K562 treated with DMSO at 1 percent for 24 hours (cell line): ENCODE measurements around the gene TNFAIP8L2. TPM values are rescaled to one million over a fixed set of nuclear protein-coding genes. Genes with fewer than 3 reads are reported as not detected.

ENCODE experiments used
- total RNA-seq: library from RNA; unstranded; fragments of 300-600 nt; gene quantifications from 2 replicates; pipeline ENCODE4 v1.2.3, GENCODE V29; 2022; ENCODE audit warnings: low read depth; ENCODE audit not compliant: insufficient read depth

TNFAIP8L2 gene
- total RNA-seq: 0.79 and 2.2 TPM in 2 replicates

GRCh38 chr1:151156515-151156819 lies at the start of gene TNFAIP8L2:
Gene TNFAIP8L2, plus strand, starts transcription at chr1:151156649. Its CDS starts 2,049 bp downstream, at chr1:151158698.

GRCh38 chr1:151146412-151147131 lies 9.9 kb upstream of the TNFAIP8L2 start, which contains the start of gene SEMA6C:
Gene SEMA6C, minus strand, starts transcription at chr1:151146631. Its CDS starts 4,010 bp downstream, at chr1:151142621.

GRCh38 chr1:151165738-151166504 lies 9.5 kb downstream of the TNFAIP8L2 start, which contains the start of the genes LYSMD1 and SCNM1:
Gene LYSMD1, minus strand, starts transcription at chr1:151165902. Its CDS starts 644 bp downstream, at chr1:151165258.
Gene SCNM1, plus strand, starts transcription at chr1:151166144. Its CDS starts 9 bp downstream, at chr1:151166153.

GRCh38 chr1:151175863-151176262 lies 19.4 kb downstream of the TNFAIP8L2 start, which contains the start of gene TMOD4:
Gene TMOD4, minus strand, starts transcription at chr1:151175981. Its CDS starts 1,106 bp downstream, at chr1:151174875.

GRCh38 chr1:151189637-151190445 lies 33.4 kb downstream of the TNFAIP8L2 start, which contains the start of gene VPS72:
Gene VPS72, minus strand, starts transcription at chr1:151190197. Its CDS starts 76 bp downstream, at chr1:151190121.

GRCh38 chr1:151198254-151199127 lies 42.0 kb downstream of the TNFAIP8L2 start, which contains the start of gene PIP5K1A:
Gene PIP5K1A, plus strand, starts transcription at chr1:151198552. Its CDS starts 445 bp downstream, at chr1:151198997.

Other genes with a start within 250 kb of the TNFAIP8L2 start
- gene SETDB1, start 230.3 kb upstream of the TNFAIP8L2 start, total RNA-seq: 21.8 and 27.0 TPM in 2 replicates
- 183 and 184 TPM in 2 replicates for gene CERS2, start 181.8 kb upstream of the TNFAIP8L2 start, total RNA-seq
- gene ANXA9, start 174.4 kb upstream of the TNFAIP8L2 start, total RNA-seq: 2.5 and 5.2 TPM in 2 replicates
- gene MINDY1, start 149.7 kb upstream of the TNFAIP8L2 start, total RNA-seq: 18.5 and 23.2 TPM in 2 replicates
- 23.5 and 26.5 TPM in 2 replicates for gene PRUNE1, start 148.2 kb upstream of the TNFAIP8L2 start, total RNA-seq
- gene BNIPL, start 120.1 kb upstream of the TNFAIP8L2 start, total RNA-seq: 1.7 and 2.0 TPM in 2 replicates
- gene C1orf56, start 108.9 kb upstream of the TNFAIP8L2 start, total RNA-seq: 5.3 and 7.5 TPM in 2 replicates
- 58.3 and 67.9 TPM in 2 replicates for gene CDC42SE1, start 97.0 kb upstream of the TNFAIP8L2 start, total RNA-seq
- 9.1 and 9.4 TPM in 2 replicates for gene MLLT11, start 96.3 kb upstream of the TNFAIP8L2 start, total RNA-seq
- gene GABPB2, start 85.9 kb upstream of the TNFAIP8L2 start, total RNA-seq: 3.6 and 3.7 TPM in 2 replicates
- 8.6 and 9.7 TPM in 2 replicates for gene SEMA6C, start 10.0 kb upstream of the TNFAIP8L2 start, total RNA-seq
- 5.2 and 5.8 TPM in 2 replicates for gene LYSMD1, start 9.3 kb downstream of the TNFAIP8L2 start, total RNA-seq
- 41.3 and 42.0 TPM in 2 replicates for gene SCNM1, start 9.5 kb downstream of the TNFAIP8L2 start, total RNA-seq
- gene TMOD4, start 19.3 kb downstream of the TNFAIP8L2 start, total RNA-seq: 0.38 TPM in 1 of 2 replicates, not detected in the other
- 74.3 and 81.7 TPM in 2 replicates for gene VPS72, start 33.5 kb downstream of the TNFAIP8L2 start, total RNA-seq
- 17.7 and 19.0 TPM in 2 replicates for gene PIP5K1A, start 41.9 kb downstream of the TNFAIP8L2 start, total RNA-seq
- 331 and 341 TPM in 2 replicates for gene PSMD4, start 98.1 kb downstream of the TNFAIP8L2 start, total RNA-seq
- gene ZNF687, start 125.7 kb downstream of the TNFAIP8L2 start, total RNA-seq: 40.9 and 43.8 TPM in 2 replicates
- 58.2 and 61.3 TPM in 2 replicates for gene PI4KB, start 170.8 kb downstream of the TNFAIP8L2 start, total RNA-seq
- 20.3 and 25.1 TPM in 2 replicates for gene RFX5, start 190.6 kb downstream of the TNFAIP8L2 start, total RNA-seq
- 52.9 TPM in 2 replicates for gene SELENBP1, start 216.1 kb downstream of the TNFAIP8L2 start, total RNA-seq
- 494 and 537 TPM in 2 replicates for gene PSMB4, start 242.9 kb downstream of the TNFAIP8L2 start, total RNA-seq